GM19099 (cell line): ENCODE data around the gene NKPD1.

Source experiments
- POLR2A ChIP-seq: IDR thresholded peaks from 3 replicates; pipeline ENCODE4 v1.6.1; 2011; ENCODE audit warnings: low read depth; ENCODE audit not compliant: insufficient read length; ENCODE audit errors: extremely low read depth

NKPD1 gene

DNA sequence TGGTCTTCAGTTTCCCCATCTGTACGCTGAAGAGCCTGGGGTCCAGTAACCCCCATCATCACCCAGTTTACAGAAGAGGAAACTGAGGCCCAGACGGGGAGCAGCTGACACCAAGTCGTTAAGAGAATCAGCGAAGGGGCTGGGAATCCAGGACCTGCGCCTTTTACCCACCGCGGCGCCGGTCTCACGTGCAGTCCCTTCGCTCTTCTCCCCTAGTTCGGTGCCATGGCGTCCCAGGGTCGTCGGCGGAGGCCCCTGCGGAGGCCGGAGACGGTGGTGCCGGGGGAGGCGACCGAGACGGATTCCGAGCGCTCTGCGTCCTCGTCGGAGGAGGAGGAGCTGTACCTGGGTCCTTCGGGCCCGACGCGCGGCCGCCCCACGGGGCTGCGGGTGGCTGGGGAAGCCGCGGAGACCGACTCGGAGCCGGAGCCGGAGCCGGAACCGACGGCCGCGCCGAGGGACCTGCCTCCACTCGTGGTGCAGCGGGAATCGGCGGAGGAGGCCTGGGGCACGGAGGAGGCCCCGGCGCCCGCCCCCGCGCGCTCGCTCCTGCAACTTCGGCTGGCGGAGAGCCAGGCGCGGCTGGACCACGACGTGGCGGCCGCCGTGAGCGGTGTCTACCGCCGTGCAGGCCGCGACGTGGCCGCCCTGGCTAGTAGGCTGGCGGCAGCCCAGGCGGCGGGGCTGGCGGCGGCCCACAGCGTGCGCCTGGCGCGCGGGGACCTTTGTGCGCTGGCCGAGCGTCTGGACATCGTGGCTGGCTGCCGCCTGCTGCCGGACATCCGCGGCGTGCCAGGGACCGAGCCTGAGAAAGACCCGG lies 18.5 kb upstream of the NKPD1 start:
- TF ChIP-seq POLR2A = no peak

DNA sequence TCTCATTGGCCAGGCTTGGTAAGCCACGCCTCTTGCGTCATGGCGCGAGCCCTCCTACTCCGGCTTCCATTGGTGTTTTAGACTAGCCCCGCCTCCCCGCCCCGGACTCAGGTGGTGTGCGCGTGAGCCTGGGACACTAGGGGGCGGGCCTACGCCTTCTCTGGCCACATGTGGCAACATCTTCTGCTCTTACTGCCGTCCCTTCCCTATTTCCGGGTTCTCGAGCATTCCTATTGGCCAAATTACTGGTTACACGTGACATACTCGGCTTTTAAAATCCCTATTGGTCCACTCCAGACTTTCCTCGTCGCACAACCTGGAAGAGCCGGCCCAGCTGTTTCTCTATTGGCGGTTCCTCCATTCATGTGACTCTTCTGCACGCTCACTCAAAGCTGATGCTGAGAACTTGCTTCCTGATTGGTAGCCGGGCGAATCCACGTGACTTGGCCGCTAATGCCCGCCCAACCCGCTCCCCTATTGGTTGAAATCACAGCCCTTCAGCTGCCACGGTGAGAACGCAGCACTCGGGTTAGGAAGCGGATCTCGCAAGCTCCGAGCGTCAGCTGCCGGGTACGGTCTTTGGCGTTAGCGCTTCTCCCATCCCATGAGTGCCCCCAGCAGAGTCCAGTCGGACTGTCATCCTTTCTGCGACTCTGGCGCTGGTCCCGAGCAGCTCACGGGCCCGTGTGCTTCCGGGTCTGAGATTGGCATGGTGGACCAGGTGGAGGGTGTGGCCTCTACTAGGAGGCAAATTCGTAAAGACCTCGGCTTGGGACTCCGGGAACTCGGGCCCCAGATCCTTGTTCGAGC lies 17.7 kb upstream of the NKPD1 start, which contains the start of gene BLOC1S3:
Gene BLOC1S3 (plus strand): TSS at position 523 of the 810 bp plus-strand sequence. CDS start 513 bp downstream, outside the sequence.
- peak; percentile 80 for TF ChIP-seq POLR2A

DNA sequence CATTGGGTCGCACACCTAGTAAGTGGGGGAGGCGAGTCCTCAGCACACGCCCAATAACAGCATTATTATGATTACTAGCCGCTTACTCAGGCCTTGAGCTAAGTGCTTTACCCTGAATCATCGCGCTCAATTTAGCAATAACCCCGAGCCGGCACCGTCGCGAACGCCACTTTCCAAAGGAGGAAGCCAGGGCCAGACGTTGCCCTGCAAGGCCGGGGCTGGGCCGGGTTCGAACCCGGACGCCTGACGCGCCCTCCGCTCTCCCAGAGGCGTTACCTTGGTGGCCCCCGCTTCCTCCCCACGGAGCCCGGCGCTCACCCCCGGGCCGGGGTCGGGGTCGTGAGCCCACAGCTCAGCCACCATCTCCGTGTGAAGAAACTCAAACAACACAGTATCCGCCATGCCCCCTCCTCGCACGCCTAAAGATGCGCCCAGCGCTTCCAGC lies 17.1 kb upstream of the NKPD1 start, which contains the start of gene TRAPPC6A:
Gene TRAPPC6A (minus strand): TSS at position 421 of the 445 bp plus-strand sequence. CDS start 19 bp downstream, at position 402.
- peak; percentile 77 for TF ChIP-seq POLR2A

DNA sequence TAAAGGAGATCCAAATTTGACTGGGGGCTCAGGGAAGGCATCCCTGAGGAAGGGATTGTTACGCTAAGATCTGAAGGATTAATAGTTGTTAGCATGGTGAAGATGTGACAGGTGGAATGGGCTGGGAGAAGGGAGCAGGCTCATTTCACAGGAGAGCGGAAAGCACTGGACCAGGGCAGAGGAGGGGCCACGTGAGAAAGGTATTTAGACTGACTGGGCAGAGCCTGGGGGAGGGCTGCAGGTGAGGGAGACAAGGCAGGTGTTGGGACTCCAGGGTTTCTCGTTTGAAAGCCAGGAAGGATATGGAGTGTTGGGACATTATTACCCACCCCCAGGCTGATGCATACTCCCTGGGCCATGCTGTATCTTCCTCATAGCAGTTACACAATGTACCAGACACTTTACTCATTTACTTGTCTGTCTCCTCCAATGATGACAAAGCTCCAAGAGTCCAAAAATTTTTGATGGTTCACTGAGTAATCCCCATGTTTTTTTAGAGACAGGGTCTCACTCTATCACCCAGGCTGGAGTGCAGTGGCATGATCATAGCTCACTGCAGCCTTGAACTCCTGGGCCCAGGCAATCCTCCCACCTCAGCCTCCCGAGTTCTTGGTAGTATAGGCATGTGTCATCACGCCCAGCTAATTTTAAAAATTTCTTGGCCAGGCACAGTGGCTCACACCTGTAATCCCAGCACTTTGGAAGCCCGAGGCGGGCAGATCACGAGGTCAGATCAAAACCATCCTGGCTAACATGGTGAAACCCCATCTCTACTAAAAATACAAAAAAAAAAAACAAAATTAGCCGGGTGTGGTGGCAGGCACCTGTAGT lies 14.9 kb upstream of the NKPD1 start:
- no peak for TF ChIP-seq POLR2A

DNA sequence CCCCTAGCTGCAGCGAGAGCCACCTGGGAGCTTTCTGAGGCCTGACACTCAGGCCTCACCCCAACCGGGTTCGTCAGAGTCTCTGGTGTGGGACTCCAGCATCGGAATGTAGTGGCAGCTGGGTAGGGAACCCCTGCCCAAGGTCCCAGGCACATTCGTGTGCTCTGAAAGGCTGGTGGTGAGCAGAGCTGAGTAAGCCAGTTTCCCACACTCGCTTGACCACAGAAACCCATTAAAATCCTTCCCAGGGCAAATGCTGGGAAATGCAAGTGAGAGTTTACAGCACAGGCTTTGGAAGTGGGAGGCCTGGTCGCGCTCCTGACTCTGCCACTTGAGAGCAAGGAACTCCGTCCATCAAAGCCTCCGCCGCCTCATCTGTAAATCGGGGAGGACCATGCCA lies 13.0 kb upstream of the NKPD1 start:
- no peak for TF ChIP-seq POLR2A

DNA sequence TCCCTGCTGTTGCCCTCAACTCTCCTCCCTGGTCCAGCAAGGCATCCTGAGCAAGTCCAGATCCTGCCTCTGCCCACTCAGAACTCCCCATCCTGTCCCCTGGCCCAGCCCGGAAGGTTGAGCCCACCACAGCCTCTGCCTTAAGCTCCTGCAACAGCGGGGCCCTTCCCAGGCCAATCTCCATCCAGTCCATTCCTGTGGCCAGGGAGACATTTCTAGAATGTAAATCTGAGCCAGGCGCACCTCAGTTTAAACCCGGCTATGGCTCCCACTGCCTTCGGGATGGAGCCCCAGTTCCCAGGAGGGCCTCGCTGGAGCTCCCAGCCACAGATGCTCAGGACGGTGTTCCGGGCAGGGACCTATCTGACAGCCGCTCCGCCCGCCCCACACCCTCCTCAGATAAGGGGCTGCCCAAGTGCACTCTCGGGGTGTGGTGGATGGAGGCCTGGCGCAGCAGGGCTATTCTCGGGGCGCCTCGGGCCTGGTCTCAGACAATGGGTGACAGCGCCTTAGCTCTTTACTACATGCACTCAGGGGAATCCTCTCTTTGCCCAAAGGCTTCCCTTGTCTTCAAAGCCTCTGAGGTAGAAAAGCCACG lies 11.9 kb upstream of the NKPD1 start:
- TF ChIP-seq POLR2A = no peak

DNA sequence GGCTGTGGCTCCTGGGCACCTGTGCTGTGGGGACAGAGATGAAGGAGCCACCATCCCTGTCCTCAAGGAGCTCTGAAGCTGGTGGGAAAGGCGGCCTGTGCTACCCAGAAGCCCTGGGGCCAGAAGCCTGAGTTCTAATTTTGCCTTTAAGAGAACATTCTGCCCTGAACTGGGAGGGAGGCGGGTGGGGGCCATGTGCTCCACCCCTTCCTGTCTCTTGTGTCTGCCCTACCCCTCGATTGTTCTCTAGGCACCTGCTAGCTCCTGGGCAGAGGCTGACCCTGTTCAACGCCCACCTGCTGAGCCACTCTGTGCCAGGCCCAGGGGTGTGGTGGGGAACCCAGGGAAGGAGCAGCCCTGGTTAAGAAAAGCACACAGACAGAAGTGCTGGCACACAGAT lies 11.4 kb upstream of the NKPD1 start:
- no peak for TF ChIP-seq POLR2A

DNA sequence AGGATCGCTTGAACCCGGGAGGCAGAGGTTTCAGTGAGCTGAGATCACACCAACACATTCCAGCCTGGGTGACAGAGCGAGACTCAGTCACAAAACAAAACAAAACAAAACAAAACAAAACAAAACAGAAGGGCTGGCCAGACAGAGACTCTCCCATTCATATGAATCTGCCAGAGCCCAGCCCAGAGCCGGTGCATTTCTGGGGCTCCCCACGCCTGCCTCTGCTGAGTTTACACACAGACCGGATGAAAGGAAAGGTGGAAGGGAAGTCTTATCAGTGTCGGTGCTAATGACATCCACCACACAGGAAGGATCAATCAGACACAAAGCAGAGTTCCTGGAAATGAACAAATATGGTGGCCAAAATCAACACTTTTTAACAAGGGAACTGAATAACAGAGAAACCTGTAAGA lies 10.4 kb upstream of the NKPD1 start:
- no peak for TF ChIP-seq POLR2A

DNA sequence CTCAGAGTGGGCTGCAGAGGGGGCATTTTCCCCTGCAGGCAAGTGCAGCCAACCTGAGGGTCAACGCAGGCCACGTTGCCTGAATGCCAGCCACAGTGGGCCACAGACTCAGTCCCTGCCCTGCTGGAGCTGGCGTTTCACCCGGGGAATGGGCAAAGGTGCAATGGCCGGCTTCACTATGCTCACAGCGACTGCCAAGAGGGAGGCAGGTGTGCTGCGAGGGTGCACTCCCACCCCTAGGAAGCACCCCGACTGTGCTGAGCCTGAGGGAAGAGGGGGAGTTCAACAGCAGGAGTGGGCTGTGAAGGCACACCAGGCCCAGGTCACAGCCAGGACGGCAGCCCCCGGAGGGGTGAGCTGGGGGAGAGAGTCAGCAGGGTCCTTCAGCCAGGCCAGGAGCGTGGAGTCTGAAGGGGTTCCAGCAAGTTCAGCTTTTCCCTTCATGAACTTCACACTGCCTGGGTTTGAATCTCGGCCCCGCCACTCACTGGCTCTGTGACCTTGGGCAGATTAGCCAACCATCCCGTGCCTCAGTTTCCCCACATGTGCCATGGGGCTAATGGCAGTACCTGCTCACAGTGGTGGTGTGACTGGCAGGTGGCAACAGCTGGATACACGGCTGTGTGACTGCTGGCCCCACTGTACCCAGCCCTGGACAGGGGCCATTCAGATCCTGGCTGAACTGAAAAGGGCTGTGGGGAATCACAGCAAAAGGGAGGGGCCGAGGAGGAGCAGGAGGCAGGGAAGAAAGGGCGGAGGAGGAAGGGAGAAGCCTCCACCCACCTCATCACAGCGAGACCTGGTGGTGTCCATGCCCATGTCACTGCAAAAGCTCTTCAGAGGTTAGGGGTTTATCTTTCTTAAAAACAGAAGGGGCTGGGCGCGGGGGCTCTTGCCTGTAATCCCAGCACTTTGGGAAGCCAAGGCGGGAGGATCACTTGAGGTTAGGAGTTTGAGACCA lies 9.6 kb upstream of the NKPD1 start:
- no peak for TF ChIP-seq POLR2A

DNA sequence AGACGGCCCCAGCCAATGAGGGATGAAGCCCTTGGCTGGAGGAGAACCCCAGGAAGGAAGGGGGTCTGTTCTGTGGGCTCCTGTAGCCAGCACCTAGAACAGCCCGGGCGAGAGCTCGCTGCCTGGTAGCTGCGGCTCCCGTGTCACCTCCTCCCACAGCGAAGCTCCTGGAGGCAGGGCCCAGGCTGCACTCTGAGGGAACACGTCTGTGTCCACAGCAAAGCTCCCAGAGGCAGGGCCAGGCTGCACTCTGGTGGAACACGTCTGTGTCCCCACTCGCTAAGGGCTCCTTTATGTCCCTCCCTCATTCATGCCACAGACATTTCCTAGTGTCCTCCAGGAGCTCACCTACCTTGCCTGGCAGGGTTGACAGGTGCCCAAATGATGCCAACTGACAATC lies 8.8 kb upstream of the NKPD1 start:
- no peak for TF ChIP-seq POLR2A

DNA sequence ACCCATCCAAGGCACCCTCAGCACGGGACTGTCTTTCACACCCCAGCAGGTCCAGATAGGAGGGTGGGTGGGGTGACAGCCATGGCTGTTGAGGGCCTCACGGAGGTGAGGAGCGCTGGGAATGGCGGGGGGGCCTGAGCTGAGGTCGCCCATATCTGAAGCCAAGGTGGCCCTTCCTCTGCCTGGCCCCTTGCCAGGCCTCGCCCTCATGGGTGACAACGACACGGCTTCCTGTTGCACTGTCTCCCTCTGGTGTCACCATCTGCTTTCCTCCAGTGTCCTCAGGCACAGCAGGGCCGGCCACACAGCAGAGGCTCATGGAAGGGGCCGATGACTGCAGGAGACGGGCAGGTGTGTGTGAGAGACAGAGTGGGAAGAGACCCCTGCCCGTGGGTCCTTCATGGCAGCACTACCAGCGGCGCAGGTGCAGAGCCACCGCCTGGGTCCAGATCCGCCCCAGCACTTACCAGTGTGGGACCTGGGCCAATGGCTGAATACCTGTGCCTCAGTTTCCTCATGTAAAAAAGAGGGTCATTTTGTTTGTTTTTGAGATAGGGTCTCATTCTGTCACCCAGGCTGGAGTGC lies 8.1 kb upstream of the NKPD1 start:
- TF ChIP-seq POLR2A = no peak

DNA sequence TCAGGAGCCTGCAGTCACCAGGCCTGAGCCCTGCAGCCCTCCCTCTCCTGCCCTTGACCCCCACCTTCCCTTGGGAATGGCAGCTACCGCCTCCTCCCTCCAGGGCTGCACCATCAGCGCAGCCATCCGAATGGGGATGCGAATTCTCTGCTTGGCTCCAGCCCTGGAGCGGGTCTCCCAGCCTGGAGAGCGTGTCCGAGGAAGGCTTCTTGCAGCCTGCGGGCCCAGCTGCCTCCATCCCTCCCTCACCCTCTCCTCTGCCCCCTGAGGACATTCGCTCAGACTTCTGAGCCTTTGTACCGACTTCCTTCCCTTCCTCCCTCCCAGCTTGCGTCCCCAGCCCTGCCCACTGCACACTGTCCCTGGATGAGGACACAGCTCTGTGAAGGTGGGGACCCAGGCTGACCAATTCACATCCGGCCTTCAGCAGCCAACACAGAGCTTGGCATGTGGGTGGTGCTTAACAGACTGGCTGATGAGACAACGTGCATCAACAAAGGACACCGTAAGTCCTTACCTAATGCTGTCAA lies 6.0 kb upstream of the NKPD1 start:
- no peak for TF ChIP-seq POLR2A
